GM12874 (cell line): ENCODE data around the gene STIM1.

Source experiments
- TF ChIP-seq, protein P1 (sequence below): IDR thresholded peaks from 2 replicates; pipeline ENCODE4 v1.5.1; 2011; ENCODE audit warnings: low read depth, mild to moderate bottlenecking, control low read depth, low read length, moderate library complexity; ENCODE audit not compliant: insufficient read depth

STIM1 gene

DNA sequence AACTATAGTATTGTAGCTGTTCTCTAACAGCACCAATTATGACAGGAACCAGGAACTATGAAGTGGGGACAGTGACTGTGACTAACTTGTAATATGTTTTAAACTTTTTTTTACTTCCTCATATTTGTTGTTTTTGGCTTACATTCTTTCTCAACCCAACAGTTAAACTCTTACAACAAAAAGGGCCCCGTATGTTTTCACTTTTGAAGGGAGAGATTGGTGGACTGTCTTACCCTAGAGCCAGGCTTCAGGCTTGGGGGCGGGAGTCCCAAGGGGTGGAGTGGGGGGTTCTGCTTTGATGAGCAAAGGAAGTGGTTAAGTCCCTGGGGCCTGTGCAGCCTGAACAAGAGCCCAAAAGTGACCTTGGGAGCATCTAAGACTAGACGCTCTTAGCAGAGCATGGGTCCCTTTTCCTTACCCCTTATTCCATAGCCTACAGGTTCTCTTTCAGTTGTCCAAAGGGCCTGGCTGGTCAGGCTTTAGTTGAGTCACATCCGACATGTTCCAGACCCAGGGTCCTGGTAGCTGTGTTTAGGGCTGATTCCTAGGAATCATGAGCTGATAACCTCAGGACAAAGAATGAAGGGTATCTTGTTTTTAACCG lies 38.8 kb downstream of the STIM1 start:
- TF ChIP-seq, protein P1, sequence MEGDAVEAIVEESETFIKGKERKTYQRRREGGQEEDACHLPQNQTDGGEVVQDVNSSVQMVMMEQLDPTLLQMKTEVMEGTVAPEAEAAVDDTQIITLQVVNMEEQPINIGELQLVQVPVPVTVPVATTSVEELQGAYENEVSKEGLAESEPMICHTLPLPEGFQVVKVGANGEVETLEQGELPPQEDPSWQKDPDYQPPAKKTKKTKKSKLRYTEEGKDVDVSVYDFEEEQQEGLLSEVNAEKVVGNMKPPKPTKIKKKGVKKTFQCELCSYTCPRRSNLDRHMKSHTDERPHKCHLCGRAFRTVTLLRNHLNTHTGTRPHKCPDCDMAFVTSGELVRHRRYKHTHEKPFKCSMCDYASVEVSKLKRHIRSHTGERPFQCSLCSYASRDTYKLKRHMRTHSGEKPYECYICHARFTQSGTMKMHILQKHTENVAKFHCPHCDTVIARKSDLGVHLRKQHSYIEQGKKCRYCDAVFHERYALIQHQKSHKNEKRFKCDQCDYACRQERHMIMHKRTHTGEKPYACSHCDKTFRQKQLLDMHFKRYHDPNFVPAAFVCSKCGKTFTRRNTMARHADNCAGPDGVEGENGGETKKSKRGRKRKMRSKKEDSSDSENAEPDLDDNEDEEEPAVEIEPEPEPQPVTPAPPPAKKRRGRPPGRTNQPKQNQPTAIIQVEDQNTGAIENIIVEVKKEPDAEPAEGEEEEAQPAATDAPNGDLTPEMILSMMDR, result no peak

DNA sequence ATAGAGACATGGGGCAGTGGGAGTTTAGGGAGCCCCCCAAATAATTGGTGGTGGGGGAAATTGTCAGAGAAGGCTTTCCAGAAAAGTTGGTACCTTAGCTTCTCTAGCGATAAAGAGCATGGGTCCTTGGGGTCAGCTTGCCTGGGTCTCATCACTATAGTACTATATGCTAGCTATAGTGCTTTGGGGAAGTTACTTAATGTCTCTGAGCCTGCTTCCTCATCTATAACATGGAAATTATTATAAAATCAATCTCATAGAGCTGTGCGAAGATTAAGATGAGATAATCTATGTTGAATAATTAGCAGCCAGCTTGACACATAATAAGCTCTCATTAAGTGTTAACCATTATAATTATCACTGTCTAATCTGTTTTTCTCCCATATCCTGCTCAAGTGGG lies 41.2 kb downstream of the STIM1 start:
- TF ChIP-seq, protein P1, result no peak

DNA sequence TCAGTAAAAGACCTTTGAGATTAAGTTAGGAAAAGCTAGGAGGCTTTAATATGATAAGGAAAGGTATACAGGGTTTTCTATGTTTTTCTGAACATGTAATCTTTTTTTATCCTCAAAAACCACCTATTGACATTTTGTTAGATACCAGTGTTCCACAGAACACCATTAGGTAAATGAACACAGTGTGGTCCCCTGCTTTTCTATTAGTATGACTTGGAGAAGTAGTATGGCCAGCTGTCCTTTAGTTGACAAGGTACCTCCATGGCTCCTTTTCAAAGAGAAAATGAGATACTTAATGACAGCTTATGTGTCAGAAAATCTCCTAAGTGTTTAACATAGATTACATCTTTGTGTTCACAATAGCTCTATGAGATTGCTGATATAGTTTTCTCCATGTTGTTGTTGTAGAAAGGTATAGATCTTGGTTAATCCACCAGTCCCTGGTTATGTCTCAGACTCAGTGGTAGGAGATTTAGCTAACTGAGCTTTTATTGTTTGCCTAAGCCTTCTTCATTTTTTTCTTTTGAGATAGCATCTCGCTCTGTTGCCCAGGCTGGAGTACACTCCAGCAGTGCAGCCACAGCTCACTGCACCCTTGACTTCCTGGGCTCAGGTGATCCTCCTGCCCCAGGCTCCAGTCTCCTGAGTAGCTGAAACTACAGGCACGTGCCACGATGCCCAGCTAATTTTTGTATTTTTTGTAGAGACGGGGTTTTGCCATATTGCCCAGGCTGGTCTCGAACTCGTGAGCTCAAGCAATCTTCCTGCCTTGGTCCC lies 46.0 kb downstream of the STIM1 start:
- TF ChIP-seq, protein P1, result no peak

DNA sequence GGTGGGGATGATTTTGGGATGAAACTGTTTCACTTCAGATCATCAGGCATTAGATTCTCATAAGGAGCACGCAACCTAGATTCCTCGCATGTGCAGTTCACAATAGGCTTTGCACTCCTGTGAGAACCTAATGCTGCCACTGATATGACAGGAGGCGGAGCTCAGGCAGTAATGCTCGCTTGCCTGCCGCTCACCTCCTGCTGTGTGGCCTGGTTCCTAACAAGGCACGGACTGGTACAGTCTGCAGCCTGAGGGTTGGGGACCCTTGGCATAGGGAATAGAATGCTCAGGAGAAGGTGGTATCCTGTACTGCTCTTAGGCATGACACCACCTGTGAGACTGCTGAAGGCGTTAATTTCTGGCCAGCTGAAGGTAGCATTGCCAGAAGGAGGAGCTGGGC lies 47.0 kb downstream of the STIM1 start:
- TF ChIP-seq, protein P1, result no peak

DNA sequence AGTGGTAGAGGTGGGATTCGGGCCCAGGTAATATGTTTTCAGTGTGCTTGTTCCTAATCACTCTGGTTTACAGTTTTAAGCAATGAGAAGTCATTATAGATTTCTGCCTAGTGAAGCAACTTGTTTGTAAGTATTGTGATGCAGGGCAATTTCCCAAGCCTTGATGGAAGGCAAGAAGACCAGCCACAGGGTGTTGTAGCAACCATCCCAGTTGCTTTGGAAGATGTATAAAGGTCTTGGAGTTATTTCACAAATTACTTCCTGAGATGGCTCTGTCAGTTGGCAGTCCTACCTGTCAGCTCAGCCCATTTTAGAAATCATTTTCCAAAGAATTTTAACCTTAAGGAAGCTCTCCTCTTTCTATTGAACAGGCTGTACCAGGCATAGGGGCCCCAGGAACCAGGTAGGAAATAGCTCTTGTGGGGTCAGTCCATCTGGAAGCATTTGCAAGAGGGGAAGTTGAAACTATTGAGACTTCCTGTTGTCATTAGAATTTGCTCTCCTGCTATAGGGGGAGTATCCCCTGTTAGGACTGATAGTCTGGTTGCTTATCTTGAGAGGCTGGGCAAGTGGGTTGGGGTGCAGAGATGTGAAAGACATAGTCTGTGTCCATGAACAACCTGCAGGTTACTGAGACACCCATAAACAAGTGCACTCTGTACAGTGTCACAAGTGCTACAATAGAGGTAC lies 47.9 kb downstream of the STIM1 start:
- TF ChIP-seq, protein P1, result no peak

DNA sequence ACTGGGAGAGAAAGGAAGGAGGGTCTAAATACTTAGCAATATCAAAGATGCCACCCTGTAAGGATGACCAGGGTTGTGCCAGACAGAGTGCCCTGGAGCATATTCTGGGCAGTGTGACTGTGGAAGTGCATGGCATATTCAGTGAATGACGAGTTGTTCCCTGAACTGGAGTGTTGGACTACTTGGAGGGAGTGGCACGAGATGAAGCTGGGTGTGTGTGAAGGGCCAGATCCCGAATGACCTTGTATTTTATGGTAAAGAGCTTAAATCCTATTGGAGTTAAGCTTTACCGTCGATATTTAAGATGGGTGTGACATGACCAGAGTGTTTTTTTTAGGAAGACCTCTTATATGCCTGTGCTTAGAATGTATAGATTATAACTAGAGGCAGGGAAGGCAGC lies 48.8 kb downstream of the STIM1 start:
- TF ChIP-seq, protein P1, result no peak

DNA sequence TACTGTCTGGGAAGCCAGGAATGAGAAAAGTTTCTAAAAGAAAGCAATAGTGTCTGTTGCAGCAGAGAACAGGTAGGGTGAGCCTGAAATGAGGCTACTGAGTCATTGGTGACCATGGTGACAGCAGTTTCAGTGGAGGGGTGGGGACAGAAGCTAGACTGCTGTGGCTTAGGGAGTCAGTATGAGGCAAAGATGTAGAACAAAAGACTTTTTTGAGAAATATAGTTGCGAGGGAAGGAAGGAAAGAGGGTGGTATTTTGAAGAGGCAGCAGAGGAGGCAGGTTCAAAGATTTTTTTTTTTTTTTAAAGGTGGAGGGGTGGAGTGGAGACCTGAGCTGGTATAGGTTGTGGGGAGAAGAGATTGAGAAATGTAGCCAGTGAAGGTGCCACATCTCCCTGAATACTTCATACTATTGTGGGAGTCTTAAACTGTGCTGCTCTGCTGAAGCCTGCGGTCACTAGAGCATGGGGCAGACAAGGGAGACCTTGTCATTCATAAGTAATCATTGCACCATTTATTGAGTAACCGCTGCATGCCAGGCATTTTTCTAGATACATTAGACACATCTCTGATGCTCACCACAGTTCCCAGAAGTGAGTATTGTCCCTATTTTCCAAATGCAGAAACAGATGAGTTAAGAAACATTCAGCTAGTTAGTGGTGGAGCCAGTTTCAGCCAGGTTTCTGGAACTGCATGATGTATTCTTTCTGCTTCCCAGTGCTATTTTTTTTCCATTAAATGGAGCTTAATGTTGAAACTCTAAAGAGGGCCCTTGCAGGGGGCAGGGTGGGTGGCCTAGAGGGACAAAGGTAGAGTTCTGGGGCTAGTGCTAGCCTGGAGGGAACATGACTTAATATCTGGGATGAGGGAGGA lies 49.9 kb downstream of the STIM1 start:
- TF ChIP-seq, protein P1, result no peak
